Stimulated activated naive CD8-positive, alpha-beta T cell treated with anti-CD3 and anti-CD28 coated beads, Interleukin-15, Interleukin-2, amounts not matched to agents 100 U/mL and 50 U/mL, for 24 hours (primary cell): Measurements from ENCODE around the gene DND1.
"Not testable (repeated sequence)": the region's sequence is repeated elsewhere in the genome, so short reads cannot be mapped to it uniquely, and the experiment has no call there.

Experiments used
- ATAC-seq: fragments of 150-1000 bp; cut with Tn5 transposase; one replicate; pipeline ENCODE4 v1.10.0; 2021
- DNase-seq: peaks from one replicate; pipeline ENCODE4 v3.0.0; 2021

Gene DND1

DNA sequence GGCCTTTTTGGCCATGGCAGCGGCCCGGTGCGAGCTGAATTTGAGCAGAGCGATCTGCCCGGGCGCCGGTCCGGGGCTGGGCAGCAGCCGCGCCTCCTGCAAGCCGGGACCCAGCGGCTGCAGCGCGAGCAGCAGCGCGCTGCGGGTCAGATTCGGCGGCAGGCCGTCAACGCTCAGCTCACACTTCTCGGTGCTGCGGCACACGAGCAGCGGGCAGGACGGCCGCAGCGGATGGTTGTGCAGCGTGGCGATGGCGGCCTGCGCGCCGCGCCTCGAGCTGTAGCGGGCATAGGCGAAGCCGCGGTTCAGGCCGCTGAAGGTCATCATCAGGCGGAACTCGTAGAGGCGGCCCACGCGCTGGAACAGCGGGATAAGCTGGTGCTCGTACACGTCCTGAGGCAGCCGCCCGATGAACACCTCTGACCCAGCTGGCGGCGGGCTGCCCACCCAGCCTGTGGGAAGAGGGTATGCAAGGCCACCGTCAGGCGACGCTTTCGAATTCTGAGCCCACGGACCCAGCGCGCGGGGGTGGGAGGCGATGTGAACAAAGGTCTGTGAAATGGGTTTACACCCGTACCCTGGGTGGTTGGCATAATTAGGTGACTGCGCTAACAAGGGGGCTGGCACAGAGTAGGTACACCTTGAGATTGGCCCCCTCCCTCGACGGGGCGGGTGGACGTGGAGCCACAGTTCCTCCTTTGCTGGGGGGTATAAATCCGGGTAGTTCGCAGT is 755 bp downstream of the DND1 start:
- ATAC-seq (peak; percentile 7), DNase-seq (peak; percentile 21)

DNA sequence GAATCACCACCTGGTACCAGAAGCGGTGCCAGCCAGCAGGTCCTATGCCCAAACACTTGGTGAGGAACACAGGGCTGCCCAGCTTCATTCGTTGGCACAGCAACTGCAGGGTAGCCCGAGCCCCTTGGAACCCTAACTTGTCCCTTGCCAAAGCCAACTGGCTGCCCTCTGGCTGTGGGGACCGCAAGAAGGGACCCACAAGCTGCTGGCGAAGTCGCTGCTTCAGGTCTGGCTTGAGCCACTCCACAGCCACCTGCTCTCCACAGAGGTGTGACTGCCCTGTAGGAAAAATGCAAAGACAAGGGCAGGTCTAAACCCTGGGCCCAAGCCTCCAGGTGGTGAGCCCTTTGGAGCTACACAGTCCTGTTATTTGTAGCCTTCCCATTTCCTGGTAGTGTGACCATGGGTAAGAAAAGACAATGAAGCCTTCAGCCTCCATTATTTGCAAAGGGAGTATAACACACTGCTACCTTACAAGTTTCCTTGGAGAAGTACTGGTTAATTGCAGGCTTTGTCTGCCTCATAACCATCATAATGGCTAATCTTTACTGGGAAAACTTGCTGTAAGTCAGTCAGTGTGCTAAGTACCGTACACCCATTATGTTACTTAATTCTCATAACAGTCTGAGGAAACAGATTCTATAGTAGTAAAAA is 1.8 kb downstream of the DND1 start:
- ATAC-seq (no peak), DNase-seq (no peak)

DNA sequence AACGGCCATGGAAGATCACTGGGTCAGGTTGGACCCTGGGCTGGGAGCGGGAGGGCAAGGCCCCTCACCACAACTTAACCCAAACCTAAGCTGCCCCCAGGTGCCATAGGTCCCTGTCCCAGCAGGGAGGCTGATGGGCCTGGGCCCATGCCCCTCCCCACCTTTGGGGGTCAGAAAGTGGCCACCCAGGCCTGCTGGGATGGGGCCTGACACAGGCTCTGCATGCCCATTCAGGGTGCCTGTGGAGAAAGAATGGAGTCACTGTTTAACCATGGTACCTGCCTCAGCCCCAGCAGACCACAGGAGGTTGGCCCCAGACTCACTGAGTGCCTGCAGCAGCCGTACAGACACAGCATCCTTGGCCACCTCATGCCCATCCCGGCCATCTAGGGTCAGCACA is 2.3 kb downstream of the DND1 start:
- DNase-seq, ATAC-seq: not testable (repeated sequence)

DNA sequence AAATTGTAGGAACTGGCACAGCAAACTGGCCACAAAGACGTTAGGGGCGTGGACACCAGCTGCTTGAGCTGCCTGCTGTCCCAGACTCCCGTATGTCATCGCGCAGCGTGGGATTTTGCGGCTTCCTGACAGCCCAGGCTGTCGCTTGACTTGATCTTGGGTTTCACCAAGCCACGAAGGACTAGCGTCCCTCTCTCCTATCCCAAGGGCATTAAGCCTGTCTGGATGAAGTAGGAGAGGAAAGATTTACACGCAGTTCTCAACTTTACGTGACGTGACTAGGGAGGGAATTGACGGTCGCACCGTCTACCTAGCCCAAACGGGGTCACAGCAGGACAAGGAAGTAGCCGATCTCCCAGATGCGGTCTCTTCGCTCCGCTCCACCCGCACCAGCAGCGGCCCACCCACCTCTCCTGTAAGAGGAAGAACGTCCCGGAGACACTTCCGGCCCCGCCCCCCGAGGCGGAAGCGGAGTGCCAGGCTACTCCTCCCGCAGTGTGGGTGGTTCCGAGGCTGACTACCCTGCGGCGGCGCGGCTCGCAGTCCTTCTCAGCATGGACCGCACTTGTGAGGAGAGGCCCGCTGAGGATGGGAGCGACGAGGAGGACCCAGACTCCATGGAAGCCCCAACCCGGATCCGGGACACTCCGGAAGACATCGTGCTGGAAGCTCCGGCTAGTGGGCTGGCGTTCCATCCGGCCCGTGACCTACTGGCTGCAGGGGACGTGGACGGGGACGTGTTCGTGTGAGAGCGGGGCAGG is 8.8 kb downstream of the DND1 start, which contains the start of gene WDR55:
WDR55 (plus strand) TSS at position 546 of the 761 bp plus-strand sequence; CDS start at position 555, 9 bp downstream.
- DNase-seq: peak; percentile 97
- ATAC-seq: peak; percentile 96

DNA sequence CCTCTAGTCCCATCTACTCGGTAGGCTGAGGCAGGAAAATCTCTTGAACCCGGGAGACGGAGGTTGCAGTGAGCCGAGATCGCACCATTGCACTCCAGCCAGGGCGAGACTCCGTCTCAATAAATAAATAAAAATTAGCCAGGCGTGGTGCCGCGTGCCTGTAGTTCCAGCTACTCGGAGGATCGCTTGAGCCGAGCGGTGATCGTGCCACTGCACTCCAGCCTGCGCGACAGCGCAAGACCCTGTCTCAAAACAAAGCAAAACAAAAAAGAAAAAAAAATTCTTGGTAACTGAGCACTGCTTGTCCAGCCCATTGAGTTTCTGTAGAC is 9.4 kb downstream of the DND1 start:
- ATAC-seq (no peak), DNase-seq (no peak)

- not testable (repeated sequence) for DNase-seq, ATAC-seq
Observed at GRCh38 chr5:140660371-140660770, 13.0 kb downstream of the DND1 start.

DNA sequence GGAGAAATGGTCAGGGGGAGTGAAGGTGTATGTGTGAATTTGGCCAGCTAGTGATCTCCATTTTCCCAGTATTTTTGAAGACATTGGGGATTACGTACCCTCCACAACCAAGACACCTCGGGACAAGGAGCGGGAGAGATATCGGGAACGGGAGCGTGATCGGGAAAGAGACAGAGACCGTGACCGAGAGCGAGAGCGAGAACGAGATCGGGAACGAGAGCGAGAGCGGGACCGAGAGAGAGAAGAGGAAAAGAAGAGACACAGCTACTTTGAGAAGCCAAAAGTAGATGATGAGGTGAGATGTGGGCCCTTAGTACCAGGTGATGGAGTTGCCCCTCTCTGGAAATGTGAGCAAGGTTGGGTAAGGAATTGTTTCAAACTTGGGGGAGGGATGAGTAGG is 14.5 kb downstream of the DND1 start:
- ATAC-seq (no peak), DNase-seq (no peak)

GRCh38 chr5:140647042-140647419 is 26.3 kb downstream of the DND1 start:
- ATAC-seq (no peak), DNase-seq (no peak)

- ATAC-seq: no peak
- DNase-seq: no peak
Observed at GRCh38 chr5:140642718-140643117, 30.7 kb downstream of the DND1 start.

GRCh38 chr5:140641716-140642115 is 31.7 kb downstream of the DND1 start:
- ATAC-seq: no peak
- no peak for DNase-seq

- DNase-seq: peak; percentile 99
- ATAC-seq: peak; percentile 93
Observed at GRCh38 chr5:140639148-140639981, 34.0 kb downstream of the DND1 start, which contains the start of gene TMCO6. TMCO6 (plus strand) TSS chr5:140639451; CDS start chr5:140639528, 77 bp downstream.

DNA sequence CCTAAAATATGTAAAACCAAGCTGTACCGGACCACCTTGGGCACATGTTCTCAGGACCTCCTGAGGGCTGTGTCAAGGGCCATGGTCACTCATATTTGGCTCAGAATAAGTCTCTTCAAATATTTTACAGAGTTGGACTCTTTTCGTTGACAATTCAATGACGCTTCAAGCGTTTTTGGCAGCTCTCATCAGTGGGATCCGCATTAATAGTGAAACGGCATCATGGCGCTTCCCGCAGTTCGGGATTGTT is 34.6 kb downstream of the DND1 start:
- ATAC-seq, DNase-seq: not testable (repeated sequence)

- ATAC-seq (no peak), DNase-seq (no peak)
Observed at GRCh38 chr5:140637371-140638100, 35.8 kb downstream of the DND1 start.

- ATAC-seq (no peak), DNase-seq (no peak)
Observed at GRCh38 chr5:140635291-140636257, 37.8 kb downstream of the DND1 start.

- no peak for DNase-seq
- ATAC-seq: no peak
Observed at GRCh38 chr5:140634103-140634502, 39.3 kb downstream of the DND1 start.

DNA sequence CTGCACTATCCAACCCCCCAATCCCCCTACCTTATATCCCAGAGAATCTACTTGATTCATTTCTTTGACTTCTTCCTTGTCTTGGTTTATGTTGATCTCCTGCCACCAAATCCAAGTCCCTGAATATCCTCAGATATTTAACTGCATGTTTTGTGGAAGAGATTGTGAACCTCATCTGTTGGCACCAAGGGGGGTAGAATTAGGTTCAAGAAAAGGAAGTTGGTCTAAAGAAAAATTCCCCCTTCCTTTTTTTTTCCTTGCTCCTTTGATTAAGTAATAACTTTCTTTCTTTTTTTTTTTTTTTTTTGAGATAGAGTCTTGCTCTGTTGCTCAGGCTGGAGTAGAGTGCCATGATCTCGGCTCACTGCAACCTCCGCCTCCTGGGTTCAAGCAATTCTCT is 39.9 kb downstream of the DND1 start:
- no peak for ATAC-seq
- DNase-seq: no peak

- peak; percentile 14 for ATAC-seq
Observed at GRCh38 chr5:140633021-140633471, 40.3 kb downstream of the DND1 start, which contains the start of gene CD14. CD14 (minus strand) TSS chr5:140633175; CDS start chr5:140633071, 104 bp downstream.

DNA sequence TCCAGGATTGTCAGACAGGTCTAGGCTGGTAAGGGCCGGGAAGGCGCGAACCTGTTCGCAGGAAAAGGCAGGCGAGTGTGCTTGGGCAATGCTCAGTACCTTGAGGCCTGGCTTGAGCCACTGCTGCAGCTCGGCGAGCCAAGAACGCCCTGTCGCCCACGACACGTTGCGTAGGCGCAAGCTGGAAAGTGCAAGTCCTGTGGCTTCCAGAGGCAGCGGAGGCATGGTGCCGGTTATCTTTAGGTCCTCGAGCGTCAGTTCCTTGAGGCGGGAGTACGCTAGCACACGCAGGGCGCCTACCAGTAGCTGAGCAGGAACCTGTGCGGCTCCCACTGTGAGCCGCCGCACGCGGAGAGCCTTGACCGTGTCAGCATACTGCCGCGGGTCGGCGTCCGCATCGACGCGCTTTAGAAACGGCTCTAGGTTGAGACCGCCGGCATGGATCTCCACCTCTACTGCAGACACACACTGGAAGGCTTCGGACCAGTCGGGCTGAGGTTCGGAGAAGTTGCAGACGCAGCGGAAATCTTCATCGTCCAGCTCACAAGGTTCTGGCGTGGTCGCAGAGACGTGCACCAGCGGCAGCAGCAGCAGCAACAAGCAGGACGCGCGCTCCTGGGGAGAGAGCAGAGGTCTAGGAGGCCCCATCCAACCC is 40.9 kb downstream of the DND1 start:
- peak; percentile 53 for DNase-seq
- peak; percentile 75 for ATAC-seq

More at GRCh38 chr5:140633021-140633471, 40.3 kb downstream of the DND1 start, which contains the start of gene CD14:
- peak; percentile 39 for DNase-seq

DNA sequence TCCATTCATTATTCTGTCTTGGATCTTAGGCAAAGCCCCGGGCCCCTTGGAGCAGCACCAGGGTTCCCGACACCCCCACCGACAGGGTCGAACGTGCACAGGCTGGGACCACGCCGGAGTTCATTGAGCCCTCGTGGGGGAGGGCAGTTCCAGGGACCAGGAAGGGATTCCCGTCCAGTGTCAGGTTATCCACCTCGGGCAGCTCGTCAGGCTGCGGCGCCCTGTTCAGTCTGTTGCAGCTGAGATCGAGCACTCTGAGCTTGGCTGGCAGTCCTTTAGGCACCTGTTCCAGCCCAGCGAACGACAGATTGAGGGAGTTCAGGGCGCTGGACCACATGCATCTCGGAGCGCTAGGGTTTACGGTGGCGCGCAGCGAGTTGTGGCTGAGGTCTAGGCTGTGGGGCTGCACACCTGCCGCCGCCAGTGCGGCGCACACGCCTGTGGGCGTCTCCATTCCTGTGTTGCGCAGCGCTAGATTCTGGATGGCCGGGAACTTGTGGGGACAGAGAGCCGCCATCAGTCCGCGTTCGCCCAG is 41.5 kb downstream of the DND1 start:
- ATAC-seq: peak; percentile 28
- DNase-seq: no peak
